Heart left ventricle (tissue), 16 donors: ENCODE measurements around the gene NEDD4L. TPM values are rescaled to one million over a fixed set of nuclear protein-coding genes. Genes with fewer than 3 reads are reported as not detected.
"Not testable (repeated sequence)": the region's sequence is repeated elsewhere in the genome, so short reads cannot be mapped to it uniquely, and the experiment has no call there.

ENCODE experiments used
- ATAC-seq, 4 donors: fragments of 200-7000 bp; cut with Tn5 transposase; one replicate each; pipeline ENCODE4 v1.9.1; 2020 to 2022; ENCODE audit warnings: moderate library complexity in 4 of 4, mild to moderate bottlenecking in 3 of 4, moderate number of reproducible peaks in 1 of 4
- DNase-seq, 5 donors: peaks; one replicate each; pipeline ENCODE4 v3.0.0-alpha.2; 2020
- H3K27ac ChIP-seq, 12 donors: fragments of 200-600 bp; sonication (generic) in 4 of 12; one replicate each; pipeline versions ENCODE4 v1.5.0 to v1.8.0; 2016 to 2022; ENCODE audit warnings: mild to moderate bottlenecking in 2 of 12
- H3K27me3 ChIP-seq, 9 donors: fragments of 200-600 bp; sonication (generic) in 2 of 9; one replicate each; pipeline versions ENCODE4 v1.5.1 to v1.8.0; 2016 to 2022; ENCODE audit warnings: mild to moderate bottlenecking in 3 of 9
- H3K36me3 ChIP-seq, 9 donors: fragments of 200-600 bp; sonication (generic) in 2 of 9; one replicate each; pipeline versions ENCODE4 v1.5.0 to v1.8.0; 2018 to 2022; ENCODE audit warnings: mild to moderate bottlenecking in 2 of 9
- H3K4me1 ChIP-seq, 12 donors: fragments of 200-600 bp; sonication (generic) in 4 of 12; one replicate each; pipeline versions ENCODE4 v1.5.0 to v1.8.0; 2016 to 2022; ENCODE audit warnings: mild to moderate bottlenecking in 3 of 12
- H3K4me3 ChIP-seq, 12 donors: fragments of 200-600 bp; sonication (generic) in 4 of 12; one replicate each; pipeline versions ENCODE4 v1.5.0 to v1.8.0; 2017 to 2022; ENCODE audit warnings: mild to moderate bottlenecking in 9 of 12, moderate library complexity in 4 of 12
- H3K9me3 ChIP-seq, 12 donors: fragments of 200-600 bp; sonication (generic) in 4 of 12; one replicate each; pipeline versions ENCODE4 v1.5.0 to v1.8.0; 2016 to 2022; ENCODE audit warnings: mild to moderate bottlenecking in 1 of 12
- POLR2A ChIP-seq, 2 donors: fragments of 450-650 bp; IDR thresholded peaks; one replicate each; pipeline ENCODE4 v1.6.1; 2017; ENCODE audit warnings: antibody characterized with exemption in 2 of 2, mild to moderate bottlenecking in 2 of 2, moderate library complexity in 2 of 2
- WGBS, 4 donors: extraction: QIAGEN DNeasy Blood & Tissue Kit in 2 of 4; methylation state at CpG; one replicate each; pipeline versions ENCODE4 v1.1.5 to v1.1.7; 2013 to 2018; 5-methylcytosine and 5-hydroxymethylcytosine counted together
- intact Hi-C, 10 donors: fragments of 100-400 bp; cut with DNase I; formaldehyde crosslinking; loops; one replicate each; pipeline versions ENCODE4 v1.11.1 to v1.14.2; 2022
- polyA plus RNA-seq, 2 donors: library from polyadenylated mRNA; stranded (reverse); fragments of 200-250 nt; gene quantifications; one replicate each; pipeline ENCODE4 v1.2.3, GENCODE V29; 2013
- total RNA-seq, 9 donors: library from RNA; depleted of rRNA in 2 of 9; stranded (reverse); fragments of >200 nt in 2 of 9; fragmentation: NEBNext Ultra II Directional in 3 of 9; extraction: Animal tissue kit (Norgen Biotek cat#: 25700) in 3 of 9; gene quantifications; one replicate each; pipeline versions ENCODE4 v1.1.0 to v1.2.4, GENCODE V29; 2016 to 2023
- TF ChIP-seq, protein P1 (sequence below), 12 donors: fragments of 200-600 bp; sonication (generic) in 4 of 12; IDR thresholded peaks; one replicate each; pipeline versions ENCODE4 v1.5.0 to v1.8.0; 2018 to 2022; ENCODE audit warnings: antibody characterized with exemption in 12 of 12, mild to moderate bottlenecking in 5 of 12
- donor health status: ischemic (EF 13 %, LVEDD 7.1; RV severe dilation, severe dysfunction).
- donor health status: healthy with polysubstance abuse.
- donor health status: DM: no; HTN: yes; CAD: no.
- donor health status: DM: no; HTN: no; CAD: no.
- donor health status: ischemic (EF 25% LVEDD 6.9; RV normal size, moderate dysfunction).
- donor health status: ischemic (EF 25% LVEDD 5.7; RV mildly dilated, moderate dysfunction).
- donor health status: healthy.
- donor health status: DM: yes; HTN: yes; CAD: no.
- donor health status: ischemic (EF 35%, LVEDD 5.7; RV mildly dilated, moderate dysfunction).
- donor health status: nonischemic (EF 11% LVEDD 7.7; RV severe dilation, severe dysfunction).
- donor health status: DM: yes; HTN: yes; CAD: no.
- donor health status: PGD.
- donor health status: ischemic (EF 29% LVEDD 5.4; RV normal size, mild dysfunction).
- donor health status: nonischemic (EF 23%, LVEDD 6.1; RV moderate dilation, normal function).

Gene NEDD4L
- total and polyA plus RNA-seq, 11 donors, result 14.7 to 64.1 (median 51.7) TPM

DNA sequence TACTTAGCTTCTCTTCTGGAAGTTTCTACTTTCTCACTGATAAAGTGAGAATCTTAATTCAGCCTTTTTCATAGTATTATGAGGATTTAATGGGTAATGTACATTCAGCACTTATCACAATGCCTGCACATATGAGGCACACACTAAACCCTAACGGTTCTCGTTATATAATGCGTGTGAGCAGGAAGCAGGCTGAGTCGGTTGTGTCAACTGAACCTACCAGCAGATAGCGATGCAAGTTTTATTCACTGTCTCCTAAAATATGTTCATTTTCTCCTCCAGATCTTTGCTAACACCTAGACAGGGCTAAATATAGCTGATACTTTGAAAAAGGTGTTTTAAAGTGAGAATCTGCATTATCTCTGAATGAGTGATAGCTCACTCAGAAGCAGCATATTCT lies 383.3 kb downstream of the NEDD4L start:
- ATAC-seq, result no peak
- H3K27me3 ChIP-seq, result no peaks in the 10 kb centered on the region
- no peak for TF ChIP-seq POLR2A (IDR thresholded peaks at IDR 0.05)
- no peak overlapping the region for H3K4me3 ChIP-seq
- no peak for DNase-seq
- intact Hi-C loops, result loop anchor here in 1 of 10 donors (10.0 kb wide), 1 partner anchor 47 kb away; no protein-coding TSS in a partner anchor
- H3K36me3 ChIP-seq, result no peaks in the 10 kb centered on the region
- no peak overlapping the region for H3K27ac ChIP-seq
- H3K4me1 ChIP-seq, result no peaks in the 10 kb centered on the region
- 68 to 77% (median 73%) methylated on average over 5 of the region's 5 CpGs for WGBS, 4 donors
- no peaks in the 10 kb centered on the region for H3K9me3 ChIP-seq

GRCh38 chr18:58429442-58429841 lies 385.4 kb downstream of the NEDD4L start:
- no peaks in the 10 kb centered on the region for H3K4me1 ChIP-seq
- H3K27me3 ChIP-seq, result no peaks in the 10 kb centered on the region
- no peak overlapping the region for H3K4me3 ChIP-seq
- peak in 1 of 4 donors; percentile 56 for ATAC-seq
- TF ChIP-seq POLR2A (IDR thresholded peaks at IDR 0.05), result no peak
- TF ChIP-seq, protein P1, sequence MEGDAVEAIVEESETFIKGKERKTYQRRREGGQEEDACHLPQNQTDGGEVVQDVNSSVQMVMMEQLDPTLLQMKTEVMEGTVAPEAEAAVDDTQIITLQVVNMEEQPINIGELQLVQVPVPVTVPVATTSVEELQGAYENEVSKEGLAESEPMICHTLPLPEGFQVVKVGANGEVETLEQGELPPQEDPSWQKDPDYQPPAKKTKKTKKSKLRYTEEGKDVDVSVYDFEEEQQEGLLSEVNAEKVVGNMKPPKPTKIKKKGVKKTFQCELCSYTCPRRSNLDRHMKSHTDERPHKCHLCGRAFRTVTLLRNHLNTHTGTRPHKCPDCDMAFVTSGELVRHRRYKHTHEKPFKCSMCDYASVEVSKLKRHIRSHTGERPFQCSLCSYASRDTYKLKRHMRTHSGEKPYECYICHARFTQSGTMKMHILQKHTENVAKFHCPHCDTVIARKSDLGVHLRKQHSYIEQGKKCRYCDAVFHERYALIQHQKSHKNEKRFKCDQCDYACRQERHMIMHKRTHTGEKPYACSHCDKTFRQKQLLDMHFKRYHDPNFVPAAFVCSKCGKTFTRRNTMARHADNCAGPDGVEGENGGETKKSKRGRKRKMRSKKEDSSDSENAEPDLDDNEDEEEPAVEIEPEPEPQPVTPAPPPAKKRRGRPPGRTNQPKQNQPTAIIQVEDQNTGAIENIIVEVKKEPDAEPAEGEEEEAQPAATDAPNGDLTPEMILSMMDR (IDR thresholded peaks at IDR 0.05), result no peak
- no peaks in the 10 kb centered on the region for H3K9me3 ChIP-seq
- DNase-seq, result no peak
- H3K36me3 ChIP-seq, result no peaks in the 10 kb centered on the region
- 44 to 58% (median 50%) methylated on average over 6 of the region's 6 CpGs for WGBS, 4 donors
- intact Hi-C loops, result loop anchor here in 1 of 10 donors (10.0 kb wide), 1 partner anchor 45 kb away; no protein-coding TSS in a partner anchor
- H3K27ac ChIP-seq, result no peak overlapping the region

GRCh38 chr18:58431215-58431614 lies 387.2 kb downstream of the NEDD4L start:
- H3K36me3 ChIP-seq, result no peaks in the 10 kb centered on the region
- no peaks in the 10 kb centered on the region for H3K9me3 ChIP-seq
- ATAC-seq, result no peak
- no peak for DNase-seq
- no peak for TF ChIP-seq POLR2A (IDR thresholded peaks at IDR 0.05)
- TF ChIP-seq, protein P1 (IDR thresholded peaks at IDR 0.05), result no peak
- no peak overlapping the region for H3K27ac ChIP-seq
- intact Hi-C loops, result loop anchor here in 1 of 10 donors (5.0 kb wide), 1 partner anchor 51 kb away; no protein-coding TSS in a partner anchor
- 68 to 76% (median 69%) methylated on average over 5 of the region's 5 CpGs for WGBS, 4 donors
- H3K4me1 ChIP-seq, result no peaks in the 10 kb centered on the region
- H3K27me3 ChIP-seq, result no peaks in the 10 kb centered on the region
- H3K4me3 ChIP-seq, result no peak overlapping the region

- ATAC-seq (no peak), DNase-seq (no peak)
- TF ChIP-seq, protein P1 (IDR thresholded peaks at IDR 0.05), result no peak
- no peak for TF ChIP-seq POLR2A (IDR thresholded peaks at IDR 0.05)
- Histone ChIP-seq H3K9me3 (no peaks in the 10 kb centered on the region), H3K27me3 (no peaks in the 10 kb centered on the region), H3K27ac (no peak overlapping the region), H3K36me3 (no peaks in the 10 kb centered on the region), H3K4me1 (no peaks in the 10 kb centered on the region), H3K4me3 (no peak overlapping the region)
- intact Hi-C loops, result loop anchor here in 1 of 10 donors (5.0 kb wide), 1 partner anchor 50 kb away; no protein-coding TSS in a partner anchor
- 84 to 93% (median 90%) methylated on average over 9 of the region's 9 CpGs for WGBS, 4 donors
Observed at GRCh38 chr18:58432050-58432727, 388.2 kb downstream of the NEDD4L start.

DNA sequence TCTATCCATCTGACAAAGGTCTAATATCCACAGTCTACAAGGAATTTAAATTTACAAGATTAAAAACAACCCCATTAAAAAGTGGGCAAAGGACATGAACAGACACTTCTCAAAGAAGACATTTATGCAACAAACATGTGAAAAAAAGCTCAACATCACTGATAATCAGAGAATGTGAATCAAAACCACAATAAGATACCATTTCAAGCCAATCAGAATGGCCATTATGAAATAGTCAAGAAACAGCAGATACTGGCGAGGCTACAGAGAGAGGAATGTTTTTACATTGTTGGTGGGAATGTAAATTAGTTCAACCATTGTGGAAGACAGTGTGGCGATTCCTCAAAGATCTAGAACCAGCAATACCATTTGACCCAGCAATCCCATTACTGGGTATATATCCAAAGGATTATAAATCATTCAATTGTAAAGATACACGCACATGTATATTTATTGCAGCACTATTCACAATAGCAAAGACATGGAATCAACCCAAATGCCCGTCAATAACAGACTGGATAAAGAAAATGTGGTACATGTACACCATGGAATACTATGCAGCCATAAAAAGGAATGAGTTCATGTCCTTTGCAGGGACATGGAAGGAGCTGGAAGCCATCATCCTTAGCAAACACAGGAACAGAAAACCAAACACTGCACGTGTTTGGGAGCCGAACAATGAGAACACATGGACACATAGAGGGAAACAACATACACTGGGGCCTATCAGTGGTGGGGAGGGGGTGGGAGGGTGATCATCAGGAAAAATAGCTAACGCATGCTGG lies 391.4 kb downstream of the NEDD4L start:
- H3K4me1 ChIP-seq, result peaks cover 0 to 13% (median 0%) of the 10 kb centered on the region in 12 donors
- DNase-seq, H3K27me3 ChIP-seq, H3K36me3 ChIP-seq, ATAC-seq, H3K9me3 ChIP-seq, H3K27ac ChIP-seq, intact Hi-C loops, H3K4me3 ChIP-seq: not testable (repeated sequence)
- WGBS, 4 donors, result 88 to 93% (median 89%) methylated on average over 7 of the region's 7 CpGs
